Measurements from ENCODE around the gene IGFL4.

IGFL4 gene

DNA sequence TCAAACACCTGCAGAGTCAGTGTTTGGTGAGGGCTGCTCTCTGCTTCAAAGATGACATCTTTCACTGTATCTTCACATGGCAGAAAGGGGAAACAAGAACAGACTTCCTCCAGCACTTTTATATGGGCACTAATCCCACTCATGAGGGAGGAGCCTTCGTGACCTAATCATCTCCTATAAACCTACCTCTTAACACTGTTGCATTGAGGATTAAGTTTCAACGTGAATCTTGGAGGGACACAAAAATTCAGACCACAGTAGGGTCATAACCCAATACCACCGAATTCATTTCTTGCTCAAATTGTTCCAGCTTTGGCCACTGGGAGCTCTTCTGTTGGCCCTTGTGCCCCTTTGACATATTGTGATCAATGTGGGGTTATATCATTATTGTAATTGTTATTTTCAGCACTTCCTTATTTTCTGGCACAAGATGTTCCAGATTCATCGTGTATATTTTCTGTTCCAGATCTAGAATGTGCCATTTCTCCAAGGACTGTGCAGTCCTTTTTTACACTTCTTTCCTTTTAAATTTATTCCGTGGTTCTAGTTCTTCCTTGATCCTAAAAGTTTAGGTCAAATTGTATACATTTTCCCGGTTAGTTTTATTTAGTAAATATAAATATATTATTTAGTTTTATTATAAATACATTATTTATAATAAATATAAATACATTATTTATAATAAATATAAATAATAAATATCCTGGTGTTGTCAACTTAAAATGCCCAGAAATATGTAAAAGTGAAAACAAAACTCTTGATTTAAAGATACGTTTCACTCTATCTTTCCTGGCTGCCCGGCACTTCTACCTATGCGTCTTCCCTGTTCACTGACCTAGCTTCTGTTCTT lies 35.5 kb upstream of the IGFL4 start:
- no peak overlapping the region for H3K9ac ChIP-seq (ENCODE audit: low read length)
- no peaks in the 10 kb centered on the region for H3K36me3 ChIP-seq (ENCODE audit: control insufficient read depth, insufficient read depth, low read length)
- no peaks in the 10 kb centered on the region for H3K4me1 ChIP-seq (ENCODE audit: control insufficient read depth, insufficient read depth, low read length)
- H3K27me3 ChIP-seq (ENCODE audit: control insufficient read depth, insufficient read depth, low read length) = peaks cover 7% of the 10 kb centered on the region
- H3K27ac ChIP-seq (ENCODE audit: low read depth, low read length) = no peak overlapping the region
- no peak overlapping the region for H3K4me3 ChIP-seq (ENCODE audit: low read length)

GRCh38 chr19:46073268-46073922 lies 32.6 kb upstream of the IGFL4 start:
- H3K4me3 ChIP-seq (ENCODE audit: low read length) = no peak overlapping the region
- H3K27me3 ChIP-seq (ENCODE audit: control insufficient read depth, insufficient read depth, low read length) = peaks cover 4% of the 10 kb centered on the region
- H3K9ac ChIP-seq (ENCODE audit: low read length) = no peak overlapping the region
- no peak overlapping the region for H3K27ac ChIP-seq (ENCODE audit: low read depth, low read length)
- H3K36me3 ChIP-seq (ENCODE audit: control insufficient read depth, insufficient read depth, low read length) = no peaks in the 10 kb centered on the region
- no peaks in the 10 kb centered on the region for H3K4me1 ChIP-seq (ENCODE audit: control insufficient read depth, insufficient read depth, low read length)

DNA sequence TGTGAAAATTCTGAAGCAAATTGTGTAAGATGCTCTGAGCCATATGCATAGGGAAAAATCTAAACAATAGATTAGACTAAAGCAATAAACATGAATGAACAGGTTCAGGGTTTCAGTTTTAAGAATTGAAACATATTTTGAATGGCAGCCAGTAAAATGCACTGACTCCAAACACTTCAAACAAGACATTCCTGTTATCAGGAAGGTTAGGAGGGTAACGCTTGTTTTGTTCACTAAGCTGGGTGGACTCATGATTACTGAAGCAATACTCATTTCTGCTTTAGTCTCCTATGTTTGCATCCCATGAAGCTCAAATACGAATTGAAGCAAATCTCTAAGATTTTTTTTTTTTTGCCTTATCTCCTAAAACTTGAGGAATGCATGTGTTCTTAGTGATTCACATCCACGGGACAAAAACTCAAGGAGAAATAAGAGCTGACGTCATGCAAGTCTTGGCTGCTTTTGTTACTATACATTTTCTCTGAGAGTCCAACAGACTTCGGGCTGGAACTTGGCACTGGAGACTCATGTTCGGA lies 29.1 kb upstream of the IGFL4 start:
- Histone ChIP-seq H3K4me3 (ENCODE audit: low read length) (no peak overlapping the region), H3K27ac (ENCODE audit: low read depth, low read length) (no peak overlapping the region), H3K36me3 (ENCODE audit: control insufficient read depth, insufficient read depth, low read length) (no peaks in the 10 kb centered on the region), H3K27me3 (ENCODE audit: control insufficient read depth, insufficient read depth, low read length) (no peaks in the 10 kb centered on the region), H3K9ac (ENCODE audit: low read length) (no peak overlapping the region), H3K4me1 (ENCODE audit: control insufficient read depth, insufficient read depth, low read length) (no peaks in the 10 kb centered on the region)

GRCh38 chr19:46068345-46069258 lies 27.8 kb upstream of the IGFL4 start:
- Histone ChIP-seq H3K36me3 (ENCODE audit: control insufficient read depth, insufficient read depth, low read length) (no peaks in the 10 kb centered on the region), H3K4me3 (ENCODE audit: low read length) (no peak overlapping the region), H3K4me1 (ENCODE audit: control insufficient read depth, insufficient read depth, low read length) (no peaks in the 10 kb centered on the region), H3K27ac (ENCODE audit: low read depth, low read length) (no peak overlapping the region), H3K27me3 (ENCODE audit: control insufficient read depth, insufficient read depth, low read length) (no peaks in the 10 kb centered on the region), H3K9ac (ENCODE audit: low read length) (no peak overlapping the region)

GRCh38 chr19:46067691-46068090 lies 26.9 kb upstream of the IGFL4 start:
- H3K36me3 ChIP-seq (ENCODE audit: control insufficient read depth, insufficient read depth, low read length) = no peaks in the 10 kb centered on the region
- H3K27ac ChIP-seq (ENCODE audit: low read depth, low read length) = no peak overlapping the region
- no peaks in the 10 kb centered on the region for H3K4me1 ChIP-seq (ENCODE audit: control insufficient read depth, insufficient read depth, low read length)
- no peaks in the 10 kb centered on the region for H3K27me3 ChIP-seq (ENCODE audit: control insufficient read depth, insufficient read depth, low read length)
- no peak overlapping the region for H3K9ac ChIP-seq (ENCODE audit: low read length)
- H3K4me3 ChIP-seq (ENCODE audit: low read length) = no peak overlapping the region

GRCh38 chr19:46066471-46066870 lies 25.7 kb upstream of the IGFL4 start:
- Histone ChIP-seq H3K9ac (ENCODE audit: low read length) (no peak overlapping the region), H3K27ac (ENCODE audit: low read depth, low read length) (no peak overlapping the region), H3K36me3 (ENCODE audit: control insufficient read depth, insufficient read depth, low read length) (no peaks in the 10 kb centered on the region), H3K4me3 (ENCODE audit: low read length) (no peak overlapping the region), H3K4me1 (ENCODE audit: control insufficient read depth, insufficient read depth, low read length) (no peaks in the 10 kb centered on the region), H3K27me3 (ENCODE audit: control insufficient read depth, insufficient read depth, low read length) (no peaks in the 10 kb centered on the region)

- Histone ChIP-seq H3K27ac (ENCODE audit: low read depth, low read length) (no peak overlapping the region), H3K27me3 (ENCODE audit: control insufficient read depth, insufficient read depth, low read length) (no peaks in the 10 kb centered on the region), H3K36me3 (ENCODE audit: control insufficient read depth, insufficient read depth, low read length) (no peaks in the 10 kb centered on the region), H3K9ac (ENCODE audit: low read length) (no peak overlapping the region), H3K4me1 (ENCODE audit: control insufficient read depth, insufficient read depth, low read length) (no peaks in the 10 kb centered on the region), H3K4me3 (ENCODE audit: low read length) (no peak overlapping the region)
Observed at GRCh38 chr19:46065486-46066071, 24.8 kb upstream of the IGFL4 start.

DNA sequence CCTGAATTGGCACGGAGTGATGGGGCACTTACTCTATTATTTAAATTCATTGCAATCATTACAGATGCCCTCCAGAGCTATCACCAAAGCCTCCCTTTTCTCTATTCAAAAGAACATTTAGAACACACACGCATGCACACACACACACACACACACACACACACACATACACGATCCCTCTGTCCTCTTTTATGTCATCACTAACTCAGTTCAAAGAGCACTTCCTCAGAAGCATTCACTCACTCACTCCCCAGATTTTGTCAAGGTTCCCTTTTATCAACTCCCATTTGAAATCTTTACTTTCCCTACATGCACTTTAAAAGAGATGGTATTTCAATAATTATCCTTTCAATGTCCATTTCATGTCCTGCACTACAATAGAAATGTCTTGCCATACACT lies 22.4 kb upstream of the IGFL4 start:
- H3K4me3 ChIP-seq (ENCODE audit: low read length) = no peak overlapping the region
- no peaks in the 10 kb centered on the region for H3K4me1 ChIP-seq (ENCODE audit: control insufficient read depth, insufficient read depth, low read length)
- no peak overlapping the region for H3K27ac ChIP-seq (ENCODE audit: low read depth, low read length)
- no peaks in the 10 kb centered on the region for H3K27me3 ChIP-seq (ENCODE audit: control insufficient read depth, insufficient read depth, low read length)
- H3K9ac ChIP-seq (ENCODE audit: low read length) = no peak overlapping the region
- no peaks in the 10 kb centered on the region for H3K36me3 ChIP-seq (ENCODE audit: control insufficient read depth, insufficient read depth, low read length)

DNA sequence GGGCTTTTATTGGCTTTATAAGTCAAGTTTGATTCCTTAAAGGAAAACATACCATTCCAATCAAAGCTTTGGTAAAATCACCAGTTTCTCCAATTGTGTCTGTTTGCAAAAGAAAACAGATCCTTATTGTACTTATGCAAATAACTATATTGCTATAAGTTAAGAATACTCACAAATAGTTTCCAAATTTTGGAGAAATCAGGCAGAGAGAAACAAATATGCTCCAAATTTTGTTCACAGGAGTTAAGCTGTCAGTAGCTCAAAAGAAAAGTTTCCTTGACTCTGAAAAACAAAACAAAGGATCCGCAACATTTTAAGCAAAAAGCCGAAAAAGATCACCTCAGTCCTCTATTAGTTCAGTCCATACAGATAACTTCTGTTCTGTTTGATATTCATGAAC lies 19.2 kb upstream of the IGFL4 start:
- Histone ChIP-seq H3K4me1 (ENCODE audit: control insufficient read depth, insufficient read depth, low read length) (no peaks in the 10 kb centered on the region), H3K4me3 (ENCODE audit: low read length) (no peak overlapping the region), H3K27ac (ENCODE audit: low read depth, low read length) (no peak overlapping the region), H3K9ac (ENCODE audit: low read length) (no peak overlapping the region), H3K27me3 (ENCODE audit: control insufficient read depth, insufficient read depth, low read length) (no peaks in the 10 kb centered on the region), H3K36me3 (ENCODE audit: control insufficient read depth, insufficient read depth, low read length) (no peaks in the 10 kb centered on the region)

- Histone ChIP-seq H3K4me1 (ENCODE audit: control insufficient read depth, insufficient read depth, low read length) (no peaks in the 10 kb centered on the region), H3K27ac (ENCODE audit: low read depth, low read length) (no peak overlapping the region), H3K4me3 (ENCODE audit: low read length) (no peak overlapping the region), H3K9ac (ENCODE audit: low read length) (no peak overlapping the region), H3K36me3 (ENCODE audit: control insufficient read depth, insufficient read depth, low read length) (no peaks in the 10 kb centered on the region), H3K27me3 (ENCODE audit: control insufficient read depth, insufficient read depth, low read length) (no peaks in the 10 kb centered on the region)
Observed at GRCh38 chr19:46058778-46059177, 18.0 kb upstream of the IGFL4 start.

DNA sequence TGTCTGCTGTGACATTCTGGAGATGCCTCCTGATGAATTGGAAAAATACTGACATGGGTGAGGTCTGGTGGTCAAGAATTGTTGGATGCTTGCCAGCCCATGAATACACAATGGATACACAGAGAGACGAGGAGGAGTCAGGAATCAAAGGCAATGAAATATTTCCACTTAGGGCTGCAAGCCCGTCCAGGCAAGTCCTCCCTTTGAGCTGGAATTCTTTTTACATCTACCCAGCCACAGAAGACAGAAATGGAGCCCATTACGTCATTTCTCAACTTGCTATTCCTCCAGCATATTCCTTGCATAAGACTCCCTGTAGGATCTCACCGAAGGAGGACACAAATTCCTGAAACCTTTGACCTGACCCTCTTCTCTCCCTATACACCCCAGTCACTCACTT lies 15.7 kb upstream of the IGFL4 start:
- Histone ChIP-seq H3K4me3 (ENCODE audit: low read length) (no peak overlapping the region), H3K36me3 (ENCODE audit: control insufficient read depth, insufficient read depth, low read length) (no peaks in the 10 kb centered on the region), H3K9ac (ENCODE audit: low read length) (no peak overlapping the region), H3K27me3 (ENCODE audit: control insufficient read depth, insufficient read depth, low read length) (no peaks in the 10 kb centered on the region), H3K27ac (ENCODE audit: low read depth, low read length) (no peak overlapping the region), H3K4me1 (ENCODE audit: control insufficient read depth, insufficient read depth, low read length) (no peaks in the 10 kb centered on the region)

- H3K27ac ChIP-seq (ENCODE audit: low read depth, low read length) = no peak overlapping the region
- H3K27me3 ChIP-seq (ENCODE audit: control insufficient read depth, insufficient read depth, low read length) = no peaks in the 10 kb centered on the region
Observed at GRCh38 chr19:46052896-46053295, 12.1 kb upstream of the IGFL4 start.

More at GRCh38 chr19:46052896-46053295, 12.1 kb upstream of the IGFL4 start:
- Histone ChIP-seq H3K4me3 (ENCODE audit: low read length) (no peak overlapping the region), H3K36me3 (ENCODE audit: control insufficient read depth, insufficient read depth, low read length) (no peaks in the 10 kb centered on the region), H3K9ac (ENCODE audit: low read length) (no peak overlapping the region), H3K4me1 (ENCODE audit: control insufficient read depth, insufficient read depth, low read length) (no peaks in the 10 kb centered on the region)

Data from rectal smooth muscle tissue (tissue), 1 donor.